B cell (primary cell): Measurements from ENCODE around the gene PRUNE2. TPM values are rescaled to one million over a fixed set of nuclear protein-coding genes. Genes with fewer than 3 reads are reported as not detected.

ENCODE experiments used
- ATAC-seq: fragments of 200-7000 bp; cut with Tn5 transposase; one replicate; pipeline ENCODE4 v1.10.0; 2021; ENCODE audit warnings: low read depth, mild to moderate bottlenecking, moderate number of reproducible peaks, moderate library complexity
- CTCF ChIA-PET: fragments of 350-600 bp; sonication (Branson Sonifier 250); formaldehyde crosslinking; loops from one replicate; lab custom pipeline; 2021; ENCODE audit warnings: antibody characterized with exemption, inconsistent platforms; lab: Charles Lee
- POLR2A ChIA-PET: fragments of 350-600 bp; sonication (Branson Sonifier 250); formaldehyde crosslinking; loops from one replicate; lab custom pipeline; 2021; ENCODE audit warnings: antibody characterized with exemption; lab: Charles Lee
- DNase-seq: peaks from one replicate; pipeline ENCODE4 v3.0.0; 2013
- H2AFZ ChIP-seq: 2 replicates; pipeline ENCODE4 v1.6.1; 2012; ENCODE audit warnings: mild to moderate bottlenecking, low read depth, low read length; ENCODE audit not compliant: insufficient read depth, poor library complexity, severe bottlenecking
- H3K27ac ChIP-seq, 2 donors: 1 replicate in 1 of 2; 2 replicates in 1 of 2; pipeline ENCODE4 v1.5.1; 2012 to 2013; ENCODE audit warnings: low read length in 2 of 2, mild to moderate bottlenecking in 2 of 2, moderate library complexity in 1 of 2
- H3K27me3 ChIP-seq, 4 experiments: fragments of 200-600 bp in 1 of 4; sonication (generic) in 1 of 4; replicated peaks in 1 of 4; 1 replicate in 2 of 4; 2 replicates in 2 of 4; pipeline versions ENCODE4 v1.6.1 to v1.7.0; 2013 to 2016; ENCODE audit warnings: low read length in 3 of 4, mild to moderate bottlenecking in 2 of 4, mixed read lengths in 1 of 4, moderate library complexity in 1 of 4; ENCODE audit not compliant: insufficient read depth in 4 of 4, control insufficient read depth in 3 of 4; ENCODE audit errors: control extremely low read depth in 1 of 4
- H3K36me3 ChIP-seq, 2 experiments: replicated peaks in 1 of 2; 1 replicate in 1 of 2; 2 replicates in 1 of 2; pipeline versions ENCODE4 v1.6.1 to v1.7.1; 2013; ENCODE audit warnings: low read length in 1 of 2; ENCODE audit not compliant: insufficient read depth in 2 of 2, control insufficient read depth in 1 of 2; ENCODE audit errors: control extremely low read depth in 1 of 2, extremely low read depth in 1 of 2
- H3K4me1 ChIP-seq, 2 donors: fragments of 200-600 bp in 1 of 2; sonication (generic) in 1 of 2; 1 replicate in 1 of 2; 2 replicates in 1 of 2; pipeline versions ENCODE4 v1.5.1 to v1.6.1; 2013 to 2017; ENCODE audit warnings: low read length in 2 of 2; ENCODE audit not compliant: control insufficient read depth in 2 of 2, insufficient read depth in 2 of 2
- H3K4me2 ChIP-seq: replicated peaks from 2 replicates; pipeline ENCODE3; 2012; ENCODE audit warnings: mild to moderate bottlenecking, low read depth, low read length; ENCODE audit not compliant: poor library complexity, severe bottlenecking
- H3K4me3 ChIP-seq, 5 experiments: fragments of 200-600 bp in 1 of 5; sonication (generic) in 1 of 5; 1 replicate in 3 of 5; 2 replicates in 2 of 5; pipeline versions ENCODE4 v1.5.1 to v1.7.0; 2011 to 2016; ENCODE audit warnings: low read length in 4 of 5, mild to moderate bottlenecking in 4 of 5, low read depth in 2 of 5, control low read depth in 1 of 5, moderate library complexity in 1 of 5; ENCODE audit not compliant: insufficient read depth in 1 of 5; ENCODE audit errors: control extremely low read depth in 1 of 5, extremely low read depth in 1 of 5
- H3K79me2 ChIP-seq: fragments of 200-600 bp; sonication (generic); one replicate; pipeline ENCODE4 v1.6.0; 2016; ENCODE audit warnings: low read length; ENCODE audit not compliant: control insufficient read depth, insufficient read depth
- H3K9ac ChIP-seq: fragments of 200-600 bp; sonication (generic); 2 replicates; pipeline ENCODE4 v1.6.1; 2017; ENCODE audit warnings: mild to moderate bottlenecking, low read length, moderate library complexity
- H3K9me3 ChIP-seq, 3 donors: one replicate each; pipeline versions ENCODE4 v1.6.1 to v1.7.1; 2013; ENCODE audit warnings: low read length in 2 of 3; ENCODE audit not compliant: control insufficient read depth in 2 of 3, insufficient read depth in 1 of 3; ENCODE audit errors: control extremely low read depth in 1 of 3
- H4K20me1 ChIP-seq: 2 replicates; pipeline ENCODE4 v1.6.0; 2012; ENCODE audit warnings: mild to moderate bottlenecking, low read length; ENCODE audit not compliant: insufficient read depth, control insufficient read depth, poor library complexity, severe bottlenecking
- H3K27ac Mint-ChIP-seq: one replicate; pipeline ENCODE4 v1.8.0; 2021; ENCODE audit warnings: mixed read lengths
- H3K27me3 Mint-ChIP-seq: one replicate; pipeline ENCODE4 v1.8.0; 2021; ENCODE audit warnings: mixed read lengths
- H3K4me1 Mint-ChIP-seq: one replicate; pipeline ENCODE4 v1.8.0; 2021; ENCODE audit warnings: mixed read lengths
- H3K4me3 Mint-ChIP-seq: one replicate; pipeline ENCODE4 v1.8.0; 2021; ENCODE audit warnings: mixed read lengths
- H3K9me3 Mint-ChIP-seq: one replicate; pipeline ENCODE4 v1.8.0; 2022; ENCODE audit warnings: mixed read lengths; ENCODE audit not compliant: insufficient read depth
- CTCF ChIP-seq: fragments of 200-600 bp; IDR thresholded peaks from one replicate; pipeline ENCODE4 v1.8.0; 2022; ENCODE audit warnings: antibody characterized with exemption, mild to moderate bottlenecking
- EZH2 ChIP-seq: IDR thresholded peaks from 2 replicates; pipeline ENCODE4 v1.6.1; 2012; ENCODE audit warnings: borderline replicate concordance, low read depth, mild to moderate bottlenecking, moderate library complexity, low read length; ENCODE audit not compliant: insufficient read depth, poor library complexity, severe bottlenecking
- WGBS: methylation state at CpG from one replicate; pipeline ENCODE4 v1.1.5; 2013; ENCODE audit warnings: missing lambda C conversion rate; ENCODE audit not compliant: insufficient coverage; 5-methylcytosine and 5-hydroxymethylcytosine counted together
- intact Hi-C: fragments of 100-400 bp; cut with micrococcal nuclease; formaldehyde crosslinking; loops from one replicate; pipeline ENCODE4 v1.10.0; 2022
- polyA plus RNA-seq: library from polyadenylated mRNA; depleted of rRNA; stranded (reverse); fragments of >200 nt; gene quantifications from 2 replicates; pipeline ENCODE4 v1.2.3, GENCODE V29; 2012
- total RNA-seq, 2 donors: library from RNA; stranded (reverse); fragments of 120-200 nt in 1 of 2; gene quantifications; 1 replicate in 1 of 2; 2 replicates in 1 of 2; pipeline versions ENCODE4 v1.2.3 to v1.2.4, GENCODE V29; 2013 to 2022

The PRUNE2 gene
- total and polyA plus RNA-seq, 2 donors (not counting 1 experiment from before 2014, with no cell fraction given), result 0.12 TPM; not detected in 1

GRCh38 chr9:76901801-76902200, 4.1 kb downstream of the PRUNE2 start:
- TF ChIP-seq EZH2 (no peak), CTCF (no peak)
- ChIA-PET POLR2A (no interaction called here), CTCF (no interaction called here)
- Histone ChIP-seq H3K27me3 (peaks cover 0 to 17% (median 7%) of the 10 kb centered on the region in 4 experiments), H3K79me2 (no peaks in the 10 kb centered on the region), H3K4me1 (no peaks in the 10 kb centered on the region), H3K4me2 (no peak overlapping the region), H3K9me3 (peaks cover 0 to 3% (median 0%) of the 10 kb centered on the region in 3 donors), H3K27ac (no peak overlapping the region), H3K4me3 (no peak overlapping the region), H3K36me3 (no peaks in the 10 kb centered on the region), H4K20me1 (no peaks in the 10 kb centered on the region), H3K9ac (no peak overlapping the region), H2AFZ (no peak overlapping the region)
- WGBS, result no CpG with 5 or more reads among the region's 2 CpGs
- Mint-ChIP-seq H3K27ac (no peak overlapping the region), H3K9me3 (no peaks in the 10 kb centered on the region), H3K27me3 (peaks cover 68% of the 10 kb centered on the region), H3K4me3 (no peak overlapping the region), H3K4me1 (peaks cover 4% of the 10 kb centered on the region)
- no peak for ATAC-seq
- DNase-seq, result no peak
- intact Hi-C loops, result no loop called here

GRCh38 chr9:76900884-76901440, 5.0 kb downstream of the PRUNE2 start:
- no peak overlapping the region for H3K4me3 Mint-ChIP-seq
- no peak overlapping the region for H2AFZ ChIP-seq
- peaks cover 0 to 3% (median 0%) of the 10 kb centered on the region in 3 donors for H3K9me3 ChIP-seq
- ChIA-PET POLR2A (no interaction called here), CTCF (no interaction called here)
- no peak for DNase-seq
- H3K36me3 ChIP-seq, result no peaks in the 10 kb centered on the region
- no peaks in the 10 kb centered on the region for H3K9me3 Mint-ChIP-seq
- no peaks in the 10 kb centered on the region for H3K79me2 ChIP-seq
- no peak overlapping the region for H3K4me3 ChIP-seq
- H3K4me1 Mint-ChIP-seq, result no peaks in the 10 kb centered on the region
- H4K20me1 ChIP-seq, result no peaks in the 10 kb centered on the region
- ATAC-seq, result no peak
- H3K27ac ChIP-seq, result no peak overlapping the region
- H3K27me3 Mint-ChIP-seq, result peaks cover 63% of the 10 kb centered on the region
- no peak overlapping the region for H3K9ac ChIP-seq
- H3K4me2 ChIP-seq, result no peak overlapping the region
- TF ChIP-seq EZH2, result no peak
- intact Hi-C loops, result no loop called here
- 80% methylated on average over 3 of the region's 3 CpGs for WGBS
- H3K4me1 ChIP-seq, result no peaks in the 10 kb centered on the region
- no peak overlapping the region for H3K27ac Mint-ChIP-seq
- H3K27me3 ChIP-seq, result peaks cover 0 to 11% (median 3%) of the 10 kb centered on the region in 4 experiments
